ENCODE measurements around the gene CSNK1A1L.

Gene CSNK1A1L

GRCh38 chr13:37085606-37086005, 19.9 kb downstream of the CSNK1A1L start:
- no peak overlapping the region for H3K4me3 ChIP-seq (ENCODE audit: low read depth, low read length)
- no peak for DNase-seq (ENCODE audit: low read depth)
- TF ChIP-seq, protein P1, sequence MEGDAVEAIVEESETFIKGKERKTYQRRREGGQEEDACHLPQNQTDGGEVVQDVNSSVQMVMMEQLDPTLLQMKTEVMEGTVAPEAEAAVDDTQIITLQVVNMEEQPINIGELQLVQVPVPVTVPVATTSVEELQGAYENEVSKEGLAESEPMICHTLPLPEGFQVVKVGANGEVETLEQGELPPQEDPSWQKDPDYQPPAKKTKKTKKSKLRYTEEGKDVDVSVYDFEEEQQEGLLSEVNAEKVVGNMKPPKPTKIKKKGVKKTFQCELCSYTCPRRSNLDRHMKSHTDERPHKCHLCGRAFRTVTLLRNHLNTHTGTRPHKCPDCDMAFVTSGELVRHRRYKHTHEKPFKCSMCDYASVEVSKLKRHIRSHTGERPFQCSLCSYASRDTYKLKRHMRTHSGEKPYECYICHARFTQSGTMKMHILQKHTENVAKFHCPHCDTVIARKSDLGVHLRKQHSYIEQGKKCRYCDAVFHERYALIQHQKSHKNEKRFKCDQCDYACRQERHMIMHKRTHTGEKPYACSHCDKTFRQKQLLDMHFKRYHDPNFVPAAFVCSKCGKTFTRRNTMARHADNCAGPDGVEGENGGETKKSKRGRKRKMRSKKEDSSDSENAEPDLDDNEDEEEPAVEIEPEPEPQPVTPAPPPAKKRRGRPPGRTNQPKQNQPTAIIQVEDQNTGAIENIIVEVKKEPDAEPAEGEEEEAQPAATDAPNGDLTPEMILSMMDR (IDR thresholded peaks at IDR 0.05; ENCODE audit: control insufficient read depth, extremely low read depth, insufficient read depth) = no peak

DNA sequence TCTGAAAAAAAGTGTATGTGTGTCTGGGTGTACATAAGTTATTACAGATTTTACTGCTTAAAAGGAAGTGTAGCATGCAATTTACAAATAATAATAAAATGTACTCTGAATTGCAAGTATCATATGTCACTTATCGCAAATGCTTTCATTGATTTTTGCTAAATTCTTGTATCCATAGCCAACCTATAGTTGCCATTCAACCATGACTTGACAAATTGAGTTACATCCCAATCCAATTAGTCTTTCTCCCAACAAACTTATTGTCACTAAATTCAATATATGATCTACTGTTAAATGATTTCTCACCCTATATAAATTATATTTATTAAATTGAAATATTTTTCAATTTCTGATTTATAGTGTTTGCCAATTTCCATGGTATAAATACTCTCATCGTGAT, 28.6 kb downstream of the CSNK1A1L start:
- H3K4me3 ChIP-seq (ENCODE audit: low read depth, low read length) = no peak overlapping the region
- TF ChIP-seq, protein P1 (IDR thresholded peaks at IDR 0.05; ENCODE audit: control insufficient read depth, extremely low read depth, insufficient read depth) = no peak
- DNase-seq (ENCODE audit: low read depth) = no peak

- TF ChIP-seq, protein P1 (IDR thresholded peaks at IDR 0.05; ENCODE audit: control insufficient read depth, extremely low read depth, insufficient read depth) = no peak
Measured at GRCh38 chr13:37075164-37075563, 30.3 kb downstream of the CSNK1A1L start.

DNA sequence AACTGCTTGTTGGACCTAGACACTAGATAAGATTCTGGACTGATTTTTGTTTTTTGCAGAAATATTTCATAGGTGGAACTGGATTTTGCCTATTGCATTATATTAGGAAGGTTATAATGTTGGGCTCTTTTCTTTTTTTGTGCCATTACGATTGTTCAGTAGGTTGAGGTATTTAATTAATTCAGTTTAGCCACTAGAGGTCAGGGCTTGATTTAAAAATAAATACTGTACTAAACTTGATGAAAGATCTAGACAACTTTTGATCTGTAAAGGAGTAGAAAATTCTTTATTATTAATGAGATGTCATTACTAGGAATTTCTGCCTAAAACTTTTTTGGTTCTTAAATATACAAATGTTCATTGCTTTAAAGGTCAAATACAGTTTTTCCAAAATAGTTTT, 30.8 kb downstream of the CSNK1A1L start:
- TF ChIP-seq, protein P1 (IDR thresholded peaks at IDR 0.05; ENCODE audit: control insufficient read depth, extremely low read depth, insufficient read depth) = peak; percentile 49
- no peak overlapping the region for H3K4me3 ChIP-seq (ENCODE audit: low read depth, low read length)
- DNase-seq (ENCODE audit: low read depth) = no peak

More at GRCh38 chr13:37075164-37075563, 30.3 kb downstream of the CSNK1A1L start:
- no peak overlapping the region for H3K4me3 ChIP-seq (ENCODE audit: low read depth, low read length)
- no peak for DNase-seq (ENCODE audit: low read depth)

- TF ChIP-seq, protein P1 (IDR thresholded peaks at IDR 0.05; ENCODE audit: control insufficient read depth, extremely low read depth, insufficient read depth) = no peak
- no peak for DNase-seq (ENCODE audit: low read depth)
- no peak overlapping the region for H3K4me3 ChIP-seq (ENCODE audit: low read depth, low read length)
Measured at GRCh38 chr13:37072024-37072423, 33.4 kb downstream of the CSNK1A1L start.

DNA sequence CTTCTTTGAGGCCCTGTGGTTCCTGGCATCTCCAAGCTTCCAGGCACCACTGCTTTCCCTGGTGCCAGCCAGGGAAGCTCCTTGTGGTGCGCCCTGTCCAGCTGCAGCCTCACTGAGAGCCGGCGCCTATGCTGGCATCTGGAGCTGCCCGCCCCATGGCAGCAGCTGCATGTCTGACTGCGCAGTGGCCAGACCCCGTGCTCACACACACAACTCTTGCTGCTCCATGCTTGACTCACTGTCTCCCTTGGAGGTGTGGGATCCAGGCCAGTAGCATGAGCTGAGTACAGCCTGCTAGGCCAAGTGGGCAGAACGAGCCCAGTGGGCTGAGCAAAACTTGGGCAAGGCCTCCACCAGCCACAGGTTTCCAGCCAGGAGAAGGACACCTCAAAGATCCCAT, 34.5 kb downstream of the CSNK1A1L start:
- DNase-seq (ENCODE audit: low read depth) = no peak
- TF ChIP-seq, protein P1 (IDR thresholded peaks at IDR 0.05; ENCODE audit: control insufficient read depth, extremely low read depth, insufficient read depth) = no peak
- H3K4me3 ChIP-seq (ENCODE audit: low read depth, low read length) = no peak overlapping the region

DNA sequence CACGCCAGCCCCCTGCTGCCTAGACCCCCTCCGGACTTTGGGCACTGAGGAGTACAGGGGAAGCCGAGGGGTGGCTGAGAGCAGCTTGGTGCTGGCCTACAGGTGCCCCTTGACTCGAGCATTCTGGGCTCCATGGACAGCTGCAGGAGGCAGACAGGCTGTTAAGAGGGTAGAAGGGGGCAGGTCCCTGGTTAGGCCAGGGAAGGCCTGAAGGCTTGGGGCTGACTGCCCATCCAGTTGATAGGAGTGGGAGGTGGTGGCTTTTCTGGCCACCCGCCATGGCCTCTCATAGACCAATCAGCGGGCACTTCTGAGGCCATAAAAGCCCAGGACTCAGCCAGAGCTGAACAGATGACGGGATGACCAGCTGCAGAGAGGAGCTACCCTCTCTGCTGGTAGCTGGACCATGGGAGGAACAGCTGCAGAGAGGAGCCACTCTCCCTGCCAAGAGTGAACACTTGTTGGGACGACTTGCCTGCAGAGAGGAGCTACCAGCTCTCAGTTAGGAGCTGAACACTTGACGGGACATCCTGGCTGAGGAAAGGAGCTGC, 35.2 kb downstream of the CSNK1A1L start:
- H3K4me3 ChIP-seq (ENCODE audit: low read depth, low read length) = no peak overlapping the region
- no peak for DNase-seq (ENCODE audit: low read depth)
- TF ChIP-seq, protein P1 (IDR thresholded peaks at IDR 0.05; ENCODE audit: control insufficient read depth, extremely low read depth, insufficient read depth) = no peak

All from LNCaP clone FGC (cell line).